Measurements from ENCODE around the gene HTR2B.

- TF ChIP-seq POLR2AphosphoS5 (IDR thresholded peaks at IDR 0.05) (no peak), POLR2A (IDR thresholded peaks at IDR 0.05) (no peak)
- TF ChIP-seq, protein P1, sequence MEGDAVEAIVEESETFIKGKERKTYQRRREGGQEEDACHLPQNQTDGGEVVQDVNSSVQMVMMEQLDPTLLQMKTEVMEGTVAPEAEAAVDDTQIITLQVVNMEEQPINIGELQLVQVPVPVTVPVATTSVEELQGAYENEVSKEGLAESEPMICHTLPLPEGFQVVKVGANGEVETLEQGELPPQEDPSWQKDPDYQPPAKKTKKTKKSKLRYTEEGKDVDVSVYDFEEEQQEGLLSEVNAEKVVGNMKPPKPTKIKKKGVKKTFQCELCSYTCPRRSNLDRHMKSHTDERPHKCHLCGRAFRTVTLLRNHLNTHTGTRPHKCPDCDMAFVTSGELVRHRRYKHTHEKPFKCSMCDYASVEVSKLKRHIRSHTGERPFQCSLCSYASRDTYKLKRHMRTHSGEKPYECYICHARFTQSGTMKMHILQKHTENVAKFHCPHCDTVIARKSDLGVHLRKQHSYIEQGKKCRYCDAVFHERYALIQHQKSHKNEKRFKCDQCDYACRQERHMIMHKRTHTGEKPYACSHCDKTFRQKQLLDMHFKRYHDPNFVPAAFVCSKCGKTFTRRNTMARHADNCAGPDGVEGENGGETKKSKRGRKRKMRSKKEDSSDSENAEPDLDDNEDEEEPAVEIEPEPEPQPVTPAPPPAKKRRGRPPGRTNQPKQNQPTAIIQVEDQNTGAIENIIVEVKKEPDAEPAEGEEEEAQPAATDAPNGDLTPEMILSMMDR (IDR thresholded peaks at IDR 0.05): no peak
Observed at GRCh38 chr2:231115651-231116050, 9.2 kb downstream of the HTR2B start.
